ENCODE results near the gene DUSP22.

- TF ChIP-seq CTCF (IDR thresholded peaks at IDR 0.05), result no peak
- TF ChIP-seq POLR2AphosphoS5 (IDR thresholded peaks at IDR 0.05), result no peak
Observed at GRCh38 chr6:321536-322258, 29.4 kb downstream of the DUSP22 start.

All from upper lobe of left lung (tissue), 4 donors.